Measurements from ENCODE around the gene DBR1. TPM values are rescaled to one million over a fixed set of nuclear protein-coding genes. Genes with fewer than 3 reads are reported as not detected.

DBR1 gene
- total and polyA plus RNA-seq, 9 of the 15 experiments (the other 6 are each of a cell fraction or from before 2014, with no cell fraction given): 2.7 to 14.1 (median 10.9) TPM

GRCh38 chr3:138187296-138188012, 12.7 kb upstream of the DBR1 start, which contains the start of gene ARMC8 (continued):
- TF ChIP-seq BRF2 (IDR thresholded peaks at IDR 0.05; ENCODE audit: borderline replicate concordance, insufficient read depth, insufficient read length) (no peak), NR2F6 (CRISPR knock-in tag; IDR thresholded peaks at IDR 0.05) (no peak), POLR2AphosphoS2 (IDR thresholded peaks at IDR 0.05; ENCODE audit: low read length) (no peak), PREB (CRISPR knock-in tag; IDR thresholded peaks at IDR 0.05) (0 out of 2 replicates have a peak, but pooled peaks have one; percentile 11), TOE1 (IDR thresholded peaks at IDR 0.05; ENCODE audit: borderline replicate concordance) (peak; percentile 41; the same call in 1 of the 2 replicates), TOE1 (CRISPR knock-in tag; IDR thresholded peaks at IDR 0.05; ENCODE audit: borderline replicate concordance, low read depth) (no peak), ZSCAN32 (CRISPR knock-in tag; IDR thresholded peaks at IDR 0.05) (no peak), TSC22D4 (tag; IDR thresholded peaks at IDR 0.05) (no peak), SIRT6 (IDR thresholded peaks at IDR 0.05; ENCODE audit: low read depth, low read length) (no peak), PHTF2 (CRISPR knock-in tag; IDR thresholded peaks at IDR 0.05) (no peak), RAD51 (IDR thresholded peaks at IDR 0.05; ENCODE audit: borderline replicate concordance, low read depth) (no peak), CREBBP (IDR thresholded peaks at IDR 0.05; ENCODE audit: low read depth, low read length) (no peak), AFF4 (CRISPR knock-in tag; IDR thresholded peaks at IDR 0.05) (no peak; the same call in 1 of the 2 replicates), L3MBTL2 (IDR thresholded peaks at IDR 0.05) (0 out of 2 replicates have a peak, but pooled peaks have one; percentile 15), ZNF695 (CRISPR knock-in tag; IDR thresholded peaks at IDR 0.05) (no peak), PURB (CRISPR knock-in tag; IDR thresholded peaks at IDR 0.05; ENCODE audit: low read depth) (no peak), CSDE1 (IDR thresholded peaks at IDR 0.05) (0 out of 4 replicates have a peak, but pooled peaks of 1 of the 2 experiments have one; percentile 17), ZNF224 (CRISPR knock-in tag; IDR thresholded peaks at IDR 0.05) (no peak), ZFX (CRISPR knock-in tag; IDR thresholded peaks at IDR 0.05) (peak; percentile 11; the same call in 1 of the 2 replicates), KLF10 (CRISPR knock-in tag; IDR thresholded peaks at IDR 0.05) (no peak), FOXP4 (CRISPR knock-in tag; IDR thresholded peaks at IDR 0.05; ENCODE audit: borderline replicate concordance) (no peak)

Measured in K562 (cell line).